Middle frontal gyrus (tissue), 1 donor: ENCODE results near the gene TBC1D5.
"Not testable (repeated sequence)": the region's sequence is repeated elsewhere in the genome, so short reads cannot be mapped to it uniquely, and the experiment has no call there.

ENCODE experiments used
- DNase-seq: peaks from one replicate; pipeline ENCODE4 v3.0.0-alpha.2; 2015; ENCODE audit warnings: low spot score; ENCODE audit errors: extremely low spot score

Gene TBC1D5

DNA sequence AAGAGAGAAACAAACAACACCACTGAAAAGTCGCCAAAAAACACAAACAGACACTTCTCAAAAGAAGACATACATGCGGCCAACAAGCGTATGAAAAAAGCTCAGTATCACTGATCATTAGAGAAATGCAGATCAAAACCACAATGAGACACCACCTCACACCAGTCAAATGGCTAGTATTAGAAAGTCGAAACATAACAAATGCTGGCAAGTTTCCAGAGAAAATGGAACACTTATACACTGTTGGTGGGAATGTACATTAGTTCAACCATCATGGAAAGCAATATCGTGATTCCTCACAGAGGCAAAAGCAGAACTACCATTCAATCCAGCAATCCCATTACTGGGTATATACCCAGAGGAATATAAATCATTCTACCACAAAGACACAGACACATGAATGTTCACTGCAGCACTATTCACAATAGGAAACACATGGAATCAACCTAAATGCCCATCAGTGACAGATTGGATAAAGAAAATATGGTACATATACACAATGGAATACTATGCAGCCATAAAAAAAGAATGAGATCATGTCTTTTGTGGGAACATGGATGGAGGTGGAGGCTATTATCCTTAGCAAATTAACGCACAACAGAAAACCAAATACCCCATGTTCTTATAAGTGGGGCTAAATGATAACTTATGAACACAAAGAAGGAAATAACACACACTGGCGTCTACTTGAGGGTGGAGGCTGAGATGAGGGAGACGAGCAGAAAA, 93.6 kb downstream of the TBC1D5 start:
- not testable (repeated sequence) for DNase-seq

DNA sequence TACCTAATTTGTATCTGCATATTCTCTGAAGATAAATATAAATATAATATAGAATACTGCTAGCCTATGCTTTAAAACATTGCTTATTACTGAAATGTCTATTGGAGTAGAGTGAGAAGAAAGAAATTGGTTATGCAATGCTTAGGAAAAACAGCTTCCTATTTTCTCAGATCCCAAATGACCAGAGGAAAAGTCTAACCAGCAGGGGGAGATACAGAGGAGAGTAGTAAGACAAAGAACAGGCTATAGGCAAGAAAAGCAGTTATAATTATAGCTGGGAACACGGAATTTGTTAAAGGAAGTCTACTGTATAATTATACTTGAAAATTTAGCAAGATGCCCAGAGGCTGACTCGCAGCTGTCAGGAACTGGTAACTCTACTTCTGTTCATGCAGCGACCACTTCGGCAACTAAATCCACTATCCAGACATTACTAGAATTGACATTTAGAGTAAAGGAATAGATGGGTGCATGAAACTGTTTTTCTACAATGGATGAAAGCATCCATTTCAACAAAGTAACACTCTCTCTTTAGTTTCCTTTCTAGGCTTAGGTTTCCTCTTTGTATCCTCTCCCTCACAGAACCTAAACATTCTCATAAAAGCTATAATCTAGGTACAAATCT, 97.2 kb downstream of the TBC1D5 start:
- peak; percentile 68 for DNase-seq

DNA sequence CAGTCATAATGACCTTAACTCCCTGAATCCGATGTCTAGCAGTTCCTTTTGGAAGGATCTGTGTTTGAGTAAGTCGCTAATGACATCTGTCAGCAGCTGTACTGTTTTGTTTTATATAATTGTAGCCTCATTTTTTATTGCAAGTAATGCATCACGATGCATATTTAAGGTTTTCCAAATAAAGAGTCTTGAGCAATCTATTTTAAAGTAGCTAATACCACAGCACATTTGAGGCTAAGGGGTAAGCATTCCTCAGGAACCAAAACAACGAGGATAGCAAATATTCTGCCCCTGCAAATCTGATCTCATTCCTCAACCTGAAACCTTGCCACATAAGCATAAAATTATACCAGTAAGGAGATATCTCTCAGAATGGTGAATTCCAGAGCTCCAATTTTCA, 98.7 kb downstream of the TBC1D5 start:
- no peak for DNase-seq

DNA sequence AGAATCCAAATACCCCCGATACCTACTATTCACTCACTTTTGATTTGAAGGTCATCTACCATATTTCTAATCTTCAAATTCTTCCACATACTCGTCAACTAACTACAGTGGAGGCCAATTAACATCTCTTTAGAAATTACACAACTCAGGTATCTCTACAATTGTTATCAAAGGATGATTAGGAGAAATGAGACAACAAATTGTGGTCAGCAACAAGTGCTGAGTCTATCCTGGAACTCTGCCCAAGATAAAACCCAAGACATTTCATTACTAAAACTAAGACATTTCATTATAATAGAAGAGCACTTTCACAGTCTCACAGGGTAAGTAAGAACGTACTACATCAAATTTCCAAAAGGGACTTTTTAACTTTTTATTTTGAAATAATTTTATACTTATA, 100.0 kb downstream of the TBC1D5 start:
- DNase-seq, result no peak

DNA sequence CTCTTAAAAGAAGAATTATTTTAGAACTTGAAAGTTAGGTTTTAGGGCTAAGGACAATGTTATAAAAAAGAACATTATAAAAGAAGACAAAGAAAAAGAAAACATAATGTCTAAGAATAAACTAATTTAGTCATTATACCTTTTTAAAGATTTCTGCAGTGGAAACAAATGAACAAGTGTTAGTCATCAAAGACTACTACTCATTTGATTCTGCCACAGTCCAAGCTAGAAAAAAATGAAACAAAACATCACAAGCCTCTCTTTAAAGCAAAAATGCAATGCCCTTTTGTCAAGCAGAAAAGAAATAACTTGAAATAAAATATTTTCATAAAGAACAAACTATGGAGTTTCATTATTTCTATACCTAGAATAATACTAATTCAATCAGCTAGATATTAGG, 102.0 kb downstream of the TBC1D5 start:
- no peak for DNase-seq

DNA sequence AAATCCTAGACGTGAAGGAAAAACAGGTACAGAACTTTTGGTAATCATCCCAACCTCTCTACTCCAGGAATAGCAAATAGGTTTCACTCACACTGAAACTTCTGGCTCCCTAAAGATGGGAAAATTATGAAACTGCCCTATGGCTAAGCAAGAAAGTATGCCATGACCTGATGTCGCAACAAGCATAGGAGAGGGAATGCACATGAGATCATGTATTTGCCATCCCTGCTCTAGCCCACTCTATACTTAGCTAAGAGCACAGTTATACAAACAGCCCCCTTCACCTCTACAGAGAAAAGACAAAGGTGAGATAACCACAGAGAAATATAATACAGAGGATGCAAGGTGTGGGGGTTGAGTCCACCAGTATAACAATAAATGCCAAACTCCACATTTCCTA, 102.7 kb downstream of the TBC1D5 start:
- no peak for DNase-seq

DNA sequence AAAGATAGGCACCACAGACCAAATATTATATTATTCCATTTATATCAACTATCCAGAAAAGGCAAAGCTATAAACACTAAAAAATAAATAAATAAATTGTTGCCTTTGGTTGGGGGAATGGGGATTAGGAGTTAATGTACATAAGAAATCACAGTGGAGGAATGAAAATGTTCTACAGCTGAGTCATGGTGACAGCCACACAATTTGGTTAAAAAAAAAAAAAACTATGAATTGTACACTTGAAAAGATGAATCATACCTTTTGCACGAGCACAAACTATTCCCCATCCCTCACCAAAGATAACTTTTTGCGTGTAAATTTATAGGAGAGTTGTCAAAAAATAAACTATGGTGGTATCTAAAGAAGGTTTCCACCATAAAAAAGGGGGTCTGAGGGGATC, 103.2 kb downstream of the TBC1D5 start:
- no peak for DNase-seq

DNA sequence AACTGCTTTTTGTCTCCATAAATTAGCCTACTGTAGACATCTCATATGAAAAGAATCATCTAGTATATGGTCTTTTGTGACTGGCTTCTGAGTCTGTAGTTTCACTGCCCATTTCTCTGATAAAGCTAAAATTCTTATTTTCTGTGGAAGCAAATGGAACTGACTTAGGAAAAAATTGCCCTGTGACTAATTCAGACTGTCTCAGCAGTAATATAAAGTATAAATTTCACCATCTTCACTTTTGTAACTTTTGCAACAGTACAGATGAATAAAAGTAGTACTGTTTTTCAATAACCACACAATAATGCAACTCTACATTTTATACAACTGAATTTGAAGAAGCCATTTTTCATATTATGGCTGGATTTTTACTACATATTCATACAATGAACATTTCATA, 104.1 kb downstream of the TBC1D5 start:
- DNase-seq, result no peak

DNA sequence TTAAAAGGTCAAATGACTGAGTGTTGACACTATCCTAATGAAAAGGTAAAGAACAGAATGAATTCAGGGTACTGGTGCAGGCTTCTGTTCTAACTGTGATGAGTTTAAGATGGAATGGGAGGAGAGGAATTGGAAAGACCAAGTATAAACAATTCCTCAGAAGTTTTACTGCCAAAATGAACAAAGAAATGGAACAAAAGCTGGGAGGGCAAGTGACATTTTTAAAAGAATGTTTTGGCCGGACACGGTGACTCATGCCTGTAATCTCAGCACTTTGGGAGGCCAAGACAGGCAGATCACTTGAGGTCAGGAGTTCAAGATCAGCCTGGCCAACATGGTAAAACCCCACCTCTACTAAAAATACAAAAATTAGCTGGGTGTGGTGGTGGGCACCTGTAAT, 106.8 kb downstream of the TBC1D5 start:
- not testable (repeated sequence) for DNase-seq

DNA sequence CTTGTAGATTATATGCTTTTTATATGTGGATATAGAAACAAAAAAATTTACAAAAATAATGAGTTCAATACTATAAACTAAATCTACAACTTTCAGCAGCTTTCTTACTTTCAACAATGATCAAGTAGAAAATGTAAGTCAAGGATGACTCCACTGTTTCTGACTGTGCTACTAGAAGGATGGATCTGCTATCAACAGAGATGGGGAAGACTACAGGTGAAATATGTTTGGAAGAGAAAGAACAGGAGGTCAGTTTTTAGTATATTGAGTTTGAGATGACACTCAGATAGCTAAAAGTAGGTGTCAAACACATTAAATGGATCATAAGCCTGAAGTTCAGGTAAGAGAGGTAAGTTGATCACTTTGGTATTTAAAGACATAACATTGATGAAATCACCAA, 107.5 kb downstream of the TBC1D5 start:
- DNase-seq, result no peak

DNA sequence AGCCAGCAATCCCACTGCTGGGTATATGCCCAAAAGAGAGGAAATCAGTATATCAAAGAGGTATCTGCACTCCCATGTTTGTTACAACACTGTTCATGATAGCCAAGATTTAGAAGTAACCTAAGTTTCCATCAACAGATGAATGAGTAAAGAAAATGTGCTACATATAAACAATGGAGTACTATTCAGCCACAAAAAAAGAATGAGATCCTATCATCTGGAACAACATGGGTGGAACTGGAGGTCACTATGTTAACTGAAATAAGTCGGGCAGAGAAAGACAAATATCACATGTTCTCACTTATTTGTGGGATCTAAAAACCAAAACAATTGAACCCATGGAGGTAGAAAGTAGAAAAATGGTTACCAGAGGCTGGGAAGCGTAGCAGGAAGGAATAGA, 108.2 kb downstream of the TBC1D5 start:
- DNase-seq, result no peak

DNA sequence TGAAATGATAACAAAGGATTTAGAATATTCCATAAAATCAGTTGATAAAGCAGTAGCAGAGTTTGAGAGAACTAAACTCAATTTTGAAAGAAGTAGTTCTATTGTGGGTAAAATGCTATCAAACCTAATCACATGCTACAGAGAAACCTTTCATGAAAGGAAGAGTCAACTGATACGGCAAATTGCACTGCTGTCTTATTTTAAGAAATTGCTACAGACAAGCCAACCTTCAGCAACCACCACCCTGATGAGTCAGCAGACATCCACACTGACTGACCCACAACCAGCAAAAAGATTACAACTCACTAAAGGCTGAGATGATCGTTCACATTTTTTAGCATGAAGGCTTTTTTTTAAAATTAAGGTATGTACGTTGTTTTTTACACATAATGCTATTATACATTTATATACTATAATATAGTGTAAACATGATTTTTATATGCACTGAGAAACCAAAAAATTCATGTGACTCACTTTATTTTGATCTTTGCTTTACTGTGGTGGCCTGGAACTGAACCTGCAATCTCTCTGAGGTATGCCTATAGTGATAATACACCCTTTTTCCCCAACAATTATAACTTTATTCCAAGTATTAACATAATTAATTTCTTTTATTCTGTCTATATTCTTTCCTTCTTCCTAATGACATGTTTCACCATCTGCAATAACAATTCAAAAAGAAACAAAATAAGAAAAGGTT, 109.9 kb downstream of the TBC1D5 start:
- DNase-seq, result no peak

DNA sequence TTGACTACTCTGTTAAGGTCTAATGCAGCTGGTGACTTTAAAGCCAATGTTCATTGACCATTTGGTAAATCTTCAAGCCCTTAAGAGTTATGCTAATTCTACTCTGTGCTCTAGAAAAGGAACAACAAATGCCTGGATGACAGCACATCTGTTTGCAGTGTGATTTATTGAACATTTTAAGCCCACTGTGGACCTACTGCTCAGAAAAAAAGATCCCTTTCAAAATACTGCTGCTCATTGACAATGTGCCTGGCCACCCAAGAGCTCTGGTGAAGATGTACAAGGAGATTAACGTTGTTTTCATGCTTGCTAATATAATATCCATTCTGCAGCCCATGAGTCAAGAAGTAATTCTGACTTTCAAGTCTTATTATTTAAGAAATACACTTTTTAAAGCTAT, 110.8 kb downstream of the TBC1D5 start:
- no peak for DNase-seq

DNA sequence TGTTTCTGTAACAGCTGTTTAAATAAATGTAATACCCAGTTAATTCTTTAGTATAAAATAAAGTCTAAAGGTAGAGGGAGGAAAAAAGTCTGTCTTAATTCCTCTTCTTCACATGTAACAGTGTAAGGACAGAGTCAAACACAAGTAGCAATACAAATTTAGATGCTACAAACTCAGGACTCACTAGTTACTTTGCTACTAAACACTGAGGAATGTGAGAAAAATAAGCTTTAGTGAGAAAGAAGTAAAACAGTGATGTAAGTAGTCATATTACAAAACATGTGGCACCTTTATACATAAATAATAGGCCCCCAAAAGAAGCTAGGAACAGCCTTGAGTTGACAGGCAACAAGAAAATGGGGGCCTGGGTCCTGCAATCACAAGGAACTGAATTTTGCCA, 113.0 kb downstream of the TBC1D5 start:
- DNase-seq, result no peak

DNA sequence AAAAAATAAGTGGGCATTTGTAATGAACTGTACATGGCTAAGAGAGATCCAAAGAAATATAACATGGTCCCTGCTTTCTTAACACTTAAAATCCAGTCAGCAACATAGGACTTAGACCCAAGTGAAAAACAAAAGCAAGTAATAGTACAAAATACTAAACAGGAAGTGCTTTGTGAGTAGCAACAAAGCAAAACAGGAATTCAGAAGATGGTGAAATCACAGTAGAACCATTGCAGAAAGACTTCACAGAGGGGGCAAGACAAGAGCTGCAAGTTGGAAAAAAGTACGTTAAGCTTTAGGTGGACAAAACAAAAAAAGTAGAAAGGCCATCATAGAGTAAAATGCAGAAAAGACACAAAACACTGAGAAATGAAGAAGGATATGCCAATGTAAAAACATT, 116.0 kb downstream of the TBC1D5 start:
- DNase-seq, result no peak

DNA sequence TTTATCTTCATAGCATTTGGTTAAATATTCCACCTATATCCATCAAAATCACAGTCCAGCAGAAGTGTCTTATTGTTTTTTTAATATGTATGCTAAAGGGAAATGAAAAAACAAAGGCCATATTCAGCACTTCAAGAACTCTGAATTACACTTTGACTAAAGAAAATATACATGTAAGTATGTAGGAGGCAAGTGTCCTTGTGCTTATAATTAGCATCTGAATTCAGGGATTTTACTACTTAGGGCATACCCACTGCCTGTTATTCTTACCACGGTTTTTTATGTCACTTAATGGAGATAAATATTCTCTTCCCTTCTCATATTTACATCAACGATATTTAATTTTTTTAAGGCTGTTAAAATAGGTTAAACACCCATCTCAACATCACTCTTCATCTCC, 117.3 kb downstream of the TBC1D5 start:
- DNase-seq, result no peak

DNA sequence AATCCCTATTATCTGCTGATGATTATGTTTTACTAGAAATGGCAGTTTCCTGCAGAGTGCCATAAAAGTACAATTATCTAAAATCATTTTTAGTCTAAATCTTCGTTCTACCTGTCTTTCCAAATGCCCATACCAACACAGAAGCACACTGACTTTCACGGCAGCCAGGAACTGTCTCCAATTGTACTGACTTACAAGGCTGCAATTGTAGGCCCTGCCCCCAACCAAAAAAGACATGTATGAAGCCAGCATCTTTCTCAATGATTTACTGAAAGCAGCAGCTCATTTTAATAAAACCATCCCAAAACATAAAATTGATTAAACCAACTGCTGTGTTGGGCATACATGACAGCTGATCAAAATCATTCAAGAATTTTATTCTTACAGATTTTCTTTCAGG, 119.0 kb downstream of the TBC1D5 start:
- DNase-seq, result no peak

DNA sequence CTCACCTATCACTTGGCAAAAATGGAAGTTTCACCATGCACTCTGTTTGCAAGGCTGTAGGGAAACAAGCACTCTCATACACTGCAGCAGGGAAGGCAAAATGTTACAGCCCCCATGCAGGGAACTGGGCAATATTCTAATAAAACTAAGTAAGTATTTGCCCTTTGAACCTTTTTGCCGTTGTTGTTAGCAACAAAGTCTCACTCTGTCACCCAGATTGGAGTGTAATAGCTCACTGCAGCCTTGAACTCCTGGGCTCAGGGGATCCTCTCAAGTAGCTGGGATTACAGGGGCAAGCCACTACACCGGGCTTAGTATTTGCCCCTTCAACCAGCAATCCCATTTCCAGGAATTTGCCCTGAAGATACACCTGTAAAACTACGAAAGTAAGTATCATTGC, 122.5 kb downstream of the TBC1D5 start:
- no peak for DNase-seq

DNA sequence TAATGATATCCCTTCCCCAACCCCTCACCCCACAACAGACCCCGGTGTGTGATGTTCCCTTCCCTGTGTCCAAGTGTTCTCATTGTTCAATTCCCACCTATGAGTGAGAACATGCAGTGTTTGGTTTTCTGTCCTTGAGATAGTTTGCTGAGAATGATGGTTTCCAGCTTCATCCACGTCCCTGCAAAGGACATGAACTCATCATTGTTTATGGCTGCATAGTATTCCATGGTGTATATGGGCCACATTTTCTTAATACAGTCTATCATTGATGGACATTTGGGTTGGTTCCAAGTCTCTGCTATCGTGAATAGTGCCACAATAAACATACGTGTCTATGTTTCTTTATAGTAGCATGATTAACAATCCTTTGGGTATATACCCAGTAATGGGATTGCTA, 129.4 kb downstream of the TBC1D5 start:
- not testable (repeated sequence) for DNase-seq

DNA sequence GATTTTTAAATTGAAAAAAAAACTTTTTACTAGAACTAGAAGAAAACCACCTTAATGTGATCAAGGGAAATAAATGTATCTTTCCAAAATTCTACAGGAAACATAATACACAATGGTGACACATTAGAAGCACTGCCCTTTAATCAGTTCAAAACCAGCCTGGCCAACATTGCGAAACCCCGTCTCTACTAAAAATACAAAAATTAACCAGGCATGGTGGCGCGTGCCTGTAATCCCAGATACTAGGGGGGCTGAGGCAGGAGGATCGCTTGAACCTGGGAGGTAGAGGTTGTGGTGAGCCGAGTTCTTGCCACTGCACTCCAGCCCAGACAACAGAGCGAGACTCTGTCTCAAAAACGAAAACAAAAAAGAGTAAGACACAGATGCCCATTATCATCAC, 134.5 kb downstream of the TBC1D5 start:
- DNase-seq, result no peak

DNA sequence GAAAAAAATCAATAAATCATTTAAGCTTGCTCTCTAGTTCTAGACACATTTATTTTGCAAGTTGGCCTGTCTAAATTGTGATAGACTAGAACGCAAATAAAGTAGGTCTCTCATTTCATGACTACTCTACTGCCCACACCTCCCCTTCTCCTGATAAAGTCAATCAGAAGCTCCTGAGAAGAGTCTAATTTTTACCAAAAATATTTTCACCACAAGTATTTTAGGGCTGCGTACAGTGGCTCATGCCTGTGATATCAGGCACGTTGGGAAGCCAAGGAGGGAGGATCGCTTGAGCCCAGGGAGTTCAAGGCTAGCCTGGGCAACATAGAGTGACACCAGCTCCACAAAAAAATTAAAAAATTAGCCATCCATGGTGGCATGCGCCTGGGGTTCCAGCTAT, 136.5 kb downstream of the TBC1D5 start:
- DNase-seq, result no peak

DNA sequence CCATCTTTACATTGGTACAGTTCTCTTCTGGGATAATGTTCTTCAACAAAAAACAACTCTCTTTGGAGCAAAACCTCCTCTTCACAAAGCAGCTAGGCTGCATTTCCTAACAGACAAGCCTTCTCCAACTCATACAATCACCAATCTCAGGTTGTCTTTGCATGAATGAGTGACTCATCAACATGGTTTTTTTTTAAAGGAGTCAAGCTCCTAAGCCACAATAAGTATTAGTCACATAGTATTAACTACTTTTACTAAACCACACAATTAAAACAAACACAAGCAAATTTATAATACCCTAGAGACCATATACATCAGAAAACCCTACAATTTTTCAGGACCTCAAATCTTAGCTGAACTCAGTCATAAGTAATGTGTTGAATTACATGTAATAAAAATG, 137.4 kb downstream of the TBC1D5 start:
- no peak for DNase-seq

DNA sequence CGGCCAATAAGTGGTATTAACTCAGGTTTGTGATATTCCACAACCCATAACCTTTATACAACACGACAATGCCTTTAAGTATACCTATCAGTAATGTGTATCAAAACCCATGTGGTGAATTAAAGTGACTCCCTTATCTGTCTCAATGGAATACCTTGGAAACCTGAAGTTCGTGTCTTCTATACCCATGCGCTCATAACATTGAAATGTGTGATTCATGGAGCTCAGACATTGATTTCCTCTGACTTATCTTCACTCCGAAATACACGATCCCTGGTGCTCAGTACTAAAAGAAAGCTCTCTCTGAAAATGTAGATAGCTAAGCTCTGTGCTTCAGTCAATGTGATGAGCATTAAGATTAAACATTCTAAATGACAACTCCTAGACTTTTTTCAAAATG, 140.3 kb downstream of the TBC1D5 start:
- DNase-seq, result no peak
